ENCODE measurements around the gene ARAP1.

Gene ARAP1

GRCh38 chr11:72692498-72693237, 59.5 kb downstream of the ARAP1 start:
- H3K79me1 ChIP-seq (replicated peaks; ENCODE audit: low read length, poor library complexity, severe bottlenecking): peaks cover 6% of the 10 kb centered on the region
- peaks cover 95 to 97% of the 10 kb centered on the region in 2 experiments for H3K36me3 ChIP-seq (ENCODE audit: control insufficient read depth in 1 of 2, insufficient read depth in 2 of 2, low read depth in 1 of 2, low read length in 2 of 2)
- DNase-seq: no peak
- no peak overlapping the region for H4K8ac ChIP-seq (ENCODE audit: low read length)
- H2BK5ac ChIP-seq (ENCODE audit: low read depth, low read length, poor library complexity, severe bottlenecking): no peak overlapping the region
- no peak overlapping the region for H3K27ac ChIP-seq (ENCODE audit: low read length, poor library complexity, severe bottlenecking)
- no peak overlapping the region for H2BK15ac ChIP-seq (ENCODE audit: low read depth, poor library complexity, severe bottlenecking)
- no peak overlapping the region for H3K14ac ChIP-seq (ENCODE audit: low read length in 2 of 2)
- no peak overlapping the region for H2AFZ ChIP-seq (ENCODE audit: low read depth, low read length)
- peaks cover 4% of the 10 kb centered on the region for H3K4me1 ChIP-seq (ENCODE audit: control insufficient read depth, insufficient read depth, low read depth, low read length)
- H3K4ac ChIP-seq (ENCODE audit: low read depth in 1 of 2, low read length in 2 of 2): no peak overlapping the region
- H2BK120ac ChIP-seq (ENCODE audit: low read depth, low read length): no peak overlapping the region
- no peak overlapping the region for H2BK12ac ChIP-seq (ENCODE audit: low read length in 2 of 2)
- no peak overlapping the region for H4K91ac ChIP-seq (ENCODE audit: low read length)
- no peak overlapping the region for H3K4me2 ChIP-seq (ENCODE audit: low read length, poor library complexity, severe bottlenecking)
- H2AK5ac ChIP-seq (ENCODE audit: low read length, severe bottlenecking): no peak overlapping the region
- no peak overlapping the region for H3K18ac ChIP-seq (ENCODE audit: low read depth in 1 of 2, low read length in 2 of 2)
- H3K9ac ChIP-seq (ENCODE audit: low read length): no peak overlapping the region
- H3K4me3 ChIP-seq (ENCODE audit: insufficient read depth in 1 of 2, low read depth in 1 of 2, low read length in 2 of 2): no peak overlapping the region
- H3K23ac ChIP-seq (ENCODE audit: low read length in 2 of 2): no peak overlapping the region
- no peaks in the 10 kb centered on the region for H3K27me3 ChIP-seq (ENCODE audit: control insufficient read depth in 1 of 2, insufficient read depth in 1 of 2, low read length in 2 of 2)
- 95% methylated on average over 9 of the region's 9 CpGs for WGBS
- H3K9me3 ChIP-seq (ENCODE audit: control insufficient read depth, low read length): no peaks in the 10 kb centered on the region

DNA sequence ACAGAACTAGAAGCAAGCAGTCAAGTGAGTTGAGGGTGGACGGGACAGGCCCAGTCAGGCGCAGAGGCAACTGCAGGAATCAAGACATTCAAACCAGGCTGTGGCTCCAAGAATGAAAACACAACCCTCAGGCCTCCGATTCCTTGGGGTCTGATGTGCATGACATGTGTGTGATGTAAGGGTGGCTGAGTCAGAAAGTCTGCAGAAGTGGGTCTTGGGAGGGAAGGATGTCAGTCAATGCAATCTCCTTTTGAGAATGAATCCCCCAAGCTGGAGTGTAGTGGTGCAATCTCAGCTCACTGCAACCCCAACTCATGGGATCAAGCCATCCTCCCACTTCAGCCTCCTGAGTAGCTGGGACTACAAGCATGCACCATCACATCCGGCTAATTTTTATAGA, 62.0 kb downstream of the ARAP1 start:
- 92% methylated on average over 4 of the region's 4 CpGs for whole genome bisulfite sequencing
- no peaks in the 10 kb centered on the region for H3K27me3 ChIP-seq (ENCODE audit: control insufficient read depth in 1 of 2, insufficient read depth in 1 of 2, low read length in 2 of 2)
- H4K8ac ChIP-seq (ENCODE audit: low read length): no peak overlapping the region
- H3K4ac ChIP-seq (ENCODE audit: low read depth in 1 of 2, low read length in 2 of 2): no peak overlapping the region
- no peak overlapping the region for H3K23ac ChIP-seq (ENCODE audit: low read length in 2 of 2)
- no peak overlapping the region for H3K14ac ChIP-seq (ENCODE audit: low read length in 2 of 2)
- peaks cover 3% of the 10 kb centered on the region for H3K4me1 ChIP-seq (ENCODE audit: control insufficient read depth, insufficient read depth, low read depth, low read length)
- no peak overlapping the region for H2BK120ac ChIP-seq (ENCODE audit: low read depth, low read length)
- H2AK5ac ChIP-seq (ENCODE audit: low read length, severe bottlenecking): no peak overlapping the region
- H2BK15ac ChIP-seq (ENCODE audit: low read depth, poor library complexity, severe bottlenecking): no peak overlapping the region
- no peak overlapping the region for H3K4me2 ChIP-seq (ENCODE audit: low read length, poor library complexity, severe bottlenecking)
- no peaks in the 10 kb centered on the region for H3K9me3 ChIP-seq (ENCODE audit: control insufficient read depth, low read length)
- H3K4me3 ChIP-seq (ENCODE audit: insufficient read depth in 1 of 2, low read depth in 1 of 2, low read length in 2 of 2): no peak overlapping the region
- H3K79me1 ChIP-seq (replicated peaks; ENCODE audit: low read length, poor library complexity, severe bottlenecking): peaks cover 5% of the 10 kb centered on the region
- H4K91ac ChIP-seq (ENCODE audit: low read length): no peak overlapping the region
- no peak overlapping the region for H2BK12ac ChIP-seq (ENCODE audit: low read length in 2 of 2)
- no peak overlapping the region for H2BK5ac ChIP-seq (ENCODE audit: low read depth, low read length, poor library complexity, severe bottlenecking)
- H3K9ac ChIP-seq (ENCODE audit: low read length): no peak overlapping the region
- no peak for DNase-seq
- H2AFZ ChIP-seq (ENCODE audit: low read depth, low read length): no peak overlapping the region
- H3K36me3 ChIP-seq (ENCODE audit: control insufficient read depth in 1 of 2, insufficient read depth in 2 of 2, low read depth in 1 of 2, low read length in 2 of 2): peaks cover 83 to 96% of the 10 kb centered on the region in 2 experiments
- H3K18ac ChIP-seq (ENCODE audit: low read depth in 1 of 2, low read length in 2 of 2): no peak overlapping the region
- H3K27ac ChIP-seq (ENCODE audit: low read length, poor library complexity, severe bottlenecking): no peak overlapping the region

DNA sequence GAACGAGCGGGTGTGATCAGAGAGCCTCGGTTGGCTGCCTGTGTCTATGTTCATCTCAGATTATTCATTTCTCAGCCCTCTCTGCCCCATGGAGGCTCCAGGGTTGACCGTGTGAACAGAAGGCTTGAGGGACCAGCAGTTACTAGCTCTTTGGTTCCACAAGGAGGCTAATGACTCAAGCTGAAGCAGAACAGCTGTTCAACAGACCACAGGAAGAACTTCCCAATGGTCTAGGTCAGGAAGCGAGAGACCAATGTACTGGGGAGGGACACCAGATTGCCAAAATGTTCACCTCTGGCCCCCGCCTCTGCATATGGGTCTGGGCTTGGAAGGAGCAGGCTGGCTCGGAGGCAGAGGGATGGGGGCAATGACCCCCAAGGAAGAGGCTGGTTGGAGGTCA, 63.3 kb downstream of the ARAP1 start:
- no peak overlapping the region for H3K4me2 ChIP-seq (ENCODE audit: low read length, poor library complexity, severe bottlenecking)
- H2BK12ac ChIP-seq (ENCODE audit: low read length in 2 of 2): no peak overlapping the region
- no peak overlapping the region for H2AK5ac ChIP-seq (ENCODE audit: low read length, severe bottlenecking)
- H3K79me1 ChIP-seq (replicated peaks; ENCODE audit: low read length, poor library complexity, severe bottlenecking): no peaks in the 10 kb centered on the region
- no peaks in the 10 kb centered on the region for H3K9me3 ChIP-seq (ENCODE audit: control insufficient read depth, low read length)
- H3K27ac ChIP-seq (ENCODE audit: low read length, poor library complexity, severe bottlenecking): no peak overlapping the region
- DNase-seq: no peak
- H3K18ac ChIP-seq (ENCODE audit: low read depth in 1 of 2, low read length in 2 of 2): no peak overlapping the region
- peaks cover 12% of the 10 kb centered on the region for H3K4me1 ChIP-seq (ENCODE audit: control insufficient read depth, insufficient read depth, low read depth, low read length)
- no peak overlapping the region for H3K4me3 ChIP-seq (ENCODE audit: insufficient read depth in 1 of 2, low read depth in 1 of 2, low read length in 2 of 2)
- no peak overlapping the region for H2AFZ ChIP-seq (ENCODE audit: low read depth, low read length)
- H3K9ac ChIP-seq (ENCODE audit: low read length): no peak overlapping the region
- H3K27me3 ChIP-seq (ENCODE audit: control insufficient read depth in 1 of 2, insufficient read depth in 1 of 2, low read length in 2 of 2): no peaks in the 10 kb centered on the region
- H2BK5ac ChIP-seq (ENCODE audit: low read depth, low read length, poor library complexity, severe bottlenecking): no peak overlapping the region
- peaks cover 81 to 96% of the 10 kb centered on the region in 2 experiments for H3K36me3 ChIP-seq (ENCODE audit: control insufficient read depth in 1 of 2, insufficient read depth in 2 of 2, low read depth in 1 of 2, low read length in 2 of 2)
- H2BK120ac ChIP-seq (ENCODE audit: low read depth, low read length): no peak overlapping the region
- no peak overlapping the region for H3K23ac ChIP-seq (ENCODE audit: low read length in 2 of 2)
- H3K14ac ChIP-seq (ENCODE audit: low read length in 2 of 2): no peak overlapping the region
- H3K4ac ChIP-seq (ENCODE audit: low read depth in 1 of 2, low read length in 2 of 2): no peak overlapping the region
- no peak overlapping the region for H4K8ac ChIP-seq (ENCODE audit: low read length)
- no peak overlapping the region for H2BK15ac ChIP-seq (ENCODE audit: low read depth, poor library complexity, severe bottlenecking)
- WGBS: 95% methylated on average over 7 of the region's 7 CpGs
- H4K91ac ChIP-seq (ENCODE audit: low read length): no peak overlapping the region

GRCh38 chr11:72688486-72688885, 63.7 kb downstream of the ARAP1 start:
- H3K27ac ChIP-seq (ENCODE audit: low read length, poor library complexity, severe bottlenecking): no peak overlapping the region
- 97% methylated on average over 7 of the region's 7 CpGs for WGBS
- no peak overlapping the region for H3K23ac ChIP-seq (ENCODE audit: low read length in 2 of 2)
- no peaks in the 10 kb centered on the region for H3K79me1 ChIP-seq (replicated peaks; ENCODE audit: low read length, poor library complexity, severe bottlenecking)
- no peak overlapping the region for H3K18ac ChIP-seq (ENCODE audit: low read depth in 1 of 2, low read length in 2 of 2)
- H3K9me3 ChIP-seq (ENCODE audit: control insufficient read depth, low read length): no peaks in the 10 kb centered on the region
- DNase-seq: no peak
- no peak overlapping the region for H2BK5ac ChIP-seq (ENCODE audit: low read depth, low read length, poor library complexity, severe bottlenecking)
- no peak overlapping the region for H3K14ac ChIP-seq (ENCODE audit: low read length in 2 of 2)
- H3K4me3 ChIP-seq (ENCODE audit: insufficient read depth in 1 of 2, low read depth in 1 of 2, low read length in 2 of 2): no peak overlapping the region
- no peak overlapping the region for H2AK5ac ChIP-seq (ENCODE audit: low read length, severe bottlenecking)
- no peak overlapping the region for H4K91ac ChIP-seq (ENCODE audit: low read length)
- H3K36me3 ChIP-seq (ENCODE audit: control insufficient read depth in 1 of 2, insufficient read depth in 2 of 2, low read depth in 1 of 2, low read length in 2 of 2): peaks cover 81 to 96% of the 10 kb centered on the region in 2 experiments
- H4K8ac ChIP-seq (ENCODE audit: low read length): no peak overlapping the region
- H2AFZ ChIP-seq (ENCODE audit: low read depth, low read length): no peak overlapping the region
- no peak overlapping the region for H3K9ac ChIP-seq (ENCODE audit: low read length)
- no peak overlapping the region for H3K4ac ChIP-seq (ENCODE audit: low read depth in 1 of 2, low read length in 2 of 2)
- H2BK15ac ChIP-seq (ENCODE audit: low read depth, poor library complexity, severe bottlenecking): no peak overlapping the region
- peaks cover 14% of the 10 kb centered on the region for H3K4me1 ChIP-seq (ENCODE audit: control insufficient read depth, insufficient read depth, low read depth, low read length)
- no peak overlapping the region for H2BK120ac ChIP-seq (ENCODE audit: low read depth, low read length)
- no peak overlapping the region for H3K4me2 ChIP-seq (ENCODE audit: low read length, poor library complexity, severe bottlenecking)
- no peaks in the 10 kb centered on the region for H3K27me3 ChIP-seq (ENCODE audit: control insufficient read depth in 1 of 2, insufficient read depth in 1 of 2, low read length in 2 of 2)
- no peak overlapping the region for H2BK12ac ChIP-seq (ENCODE audit: low read length in 2 of 2)

Measured in mesenchymal stem cell (in vitro differentiated cells and primary cell).